Hippocampal formation (tissue), 2 donors: Measurements from ENCODE around the gene ZNF532.
"Not testable (repeated sequence)": the region's sequence is repeated elsewhere in the genome, so short reads cannot be mapped to it uniquely, and the experiment has no call there.

Experiments
- DNase-seq, 2 donors: peaks; one replicate each; lab custom pipeline; 2025; lab: John Stamatoyannopoulos, UW

ZNF532 gene

GRCh38 chr18:58847383-58848071 is 17.1 kb upstream of the ZNF532 start:
- peak in 1 of 2 donors; percentile 25 for DNase-seq

DNA sequence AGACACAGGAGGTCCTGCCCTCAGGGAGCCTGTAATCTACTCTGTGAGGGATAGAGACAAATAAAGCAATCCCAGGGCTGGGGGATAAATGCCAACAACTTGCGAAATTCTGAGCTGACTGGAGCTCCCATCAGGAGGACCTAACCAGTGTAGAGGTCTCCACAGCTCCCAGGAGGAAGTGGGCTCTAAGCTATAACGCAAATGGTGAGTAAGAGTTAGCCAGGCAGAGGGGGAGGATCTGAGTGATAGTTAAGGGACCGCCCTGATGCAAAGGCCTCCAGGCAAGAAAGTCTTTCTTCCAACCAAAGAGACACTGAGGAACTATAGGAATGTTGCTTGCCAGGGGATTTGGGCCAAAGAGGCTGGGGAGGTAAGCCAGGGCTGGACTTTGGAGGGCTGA is 16.0 kb upstream of the ZNF532 start:
- DNase-seq, result no peak

- no peak for DNase-seq
Observed at GRCh38 chr18:58850786-58851469, 13.7 kb upstream of the ZNF532 start.

GRCh38 chr18:58851856-58852255 is 12.8 kb upstream of the ZNF532 start:
- no peak for DNase-seq

DNA sequence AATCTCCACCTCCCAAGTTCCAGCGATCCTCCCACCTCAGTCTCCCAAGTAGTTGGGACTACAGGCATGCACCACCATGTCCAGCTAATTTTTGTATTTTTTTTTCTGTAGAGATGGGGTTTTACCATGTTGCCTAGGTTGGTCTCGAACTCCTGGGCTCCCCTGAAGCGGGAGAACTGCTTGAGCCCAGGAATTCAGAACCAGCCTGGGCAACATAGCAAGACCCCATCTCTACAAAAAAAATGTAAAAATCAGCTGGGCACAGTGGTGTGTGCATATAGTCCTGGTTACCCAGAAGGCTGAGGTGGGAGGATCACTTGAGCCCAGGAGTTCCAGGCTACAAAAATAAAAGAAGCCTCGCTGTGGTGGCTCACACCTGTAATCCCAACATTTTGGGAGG is 12.0 kb upstream of the ZNF532 start:
- DNase-seq, result no peak

DNA sequence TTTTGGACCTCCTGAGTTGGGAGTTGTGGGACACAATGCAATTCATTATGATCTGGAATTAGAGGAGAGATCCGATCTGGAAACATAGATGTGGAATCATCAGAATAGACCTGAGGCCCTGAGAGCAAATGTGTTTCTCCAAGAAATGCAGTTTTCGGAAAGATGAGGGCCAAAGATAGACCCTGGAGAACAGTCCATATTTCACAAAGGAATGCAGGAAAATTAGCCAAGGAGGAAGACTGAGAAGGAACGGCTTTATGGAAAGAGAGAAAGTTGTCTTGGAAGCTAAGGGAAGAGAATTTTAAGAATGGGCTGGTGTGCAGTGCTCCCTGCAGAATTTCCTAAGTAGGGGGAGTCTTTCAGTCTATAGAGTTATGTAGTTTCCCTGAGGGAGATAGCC is 11.1 kb upstream of the ZNF532 start:
- DNase-seq, result no peak

- DNase-seq, result not testable (repeated sequence)
Observed at GRCh38 chr18:58855521-58855920, 9.2 kb upstream of the ZNF532 start.

DNA sequence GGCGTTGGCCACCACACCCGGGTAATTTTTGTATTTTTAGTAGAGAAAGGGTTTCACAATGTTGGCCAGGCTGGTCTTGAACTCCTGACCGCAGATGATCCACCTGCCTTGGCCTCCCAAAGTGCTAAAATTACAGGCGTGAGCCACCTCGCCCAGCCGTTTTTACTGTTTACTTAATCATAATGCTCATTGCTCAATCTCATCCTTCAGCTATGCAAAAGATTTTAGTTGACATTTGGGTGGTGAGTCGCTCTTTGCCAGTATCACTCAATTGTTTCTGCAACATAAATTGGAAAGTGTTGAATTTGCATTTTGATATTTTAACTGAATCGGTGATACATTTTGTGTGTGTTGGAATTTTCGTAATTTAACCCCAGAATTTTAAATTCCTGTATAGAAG is 7.8 kb upstream of the ZNF532 start:
- no peak for DNase-seq

DNA sequence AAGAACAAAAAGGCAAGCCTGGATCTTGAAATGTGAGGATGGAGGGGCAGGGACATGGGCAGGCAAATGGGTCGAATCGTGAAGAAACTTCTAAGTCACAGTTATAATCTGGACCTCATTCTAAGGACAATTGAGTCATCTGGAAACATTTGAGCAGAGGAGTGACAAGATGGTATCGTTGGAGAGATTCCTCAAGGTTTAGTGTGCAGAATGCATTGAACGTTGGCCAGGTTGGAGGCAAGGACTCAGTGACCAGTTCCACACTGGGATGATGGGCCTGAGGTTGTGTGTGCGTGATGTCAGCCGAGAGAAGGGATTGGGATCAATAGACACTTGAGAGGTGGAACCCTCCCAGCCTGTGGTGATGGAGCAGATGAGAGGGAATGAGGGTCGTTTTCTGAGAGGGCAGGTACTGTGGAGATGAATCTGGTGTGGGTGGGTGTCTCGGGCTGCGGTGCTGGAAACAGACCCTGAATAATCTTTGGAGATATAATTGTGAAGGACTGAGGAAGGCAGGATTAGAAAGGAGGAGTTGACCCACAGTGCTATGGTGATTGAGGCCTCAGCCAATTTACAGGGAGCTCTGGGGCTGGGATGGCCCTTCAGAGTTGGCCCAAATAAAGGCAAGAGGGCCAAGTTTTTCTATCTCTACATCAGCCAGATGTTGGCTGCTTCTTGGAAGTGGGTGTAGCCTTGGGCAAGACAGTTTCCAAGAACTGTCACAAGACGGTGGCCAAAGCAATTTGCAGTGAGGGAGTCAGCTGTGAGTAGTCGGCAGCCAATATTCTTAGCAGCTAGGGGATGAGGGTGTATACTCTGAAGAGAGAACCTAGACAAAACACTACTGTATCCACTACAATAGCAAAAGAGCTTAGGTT is 5.8 kb upstream of the ZNF532 start:
- no peak for DNase-seq

DNA sequence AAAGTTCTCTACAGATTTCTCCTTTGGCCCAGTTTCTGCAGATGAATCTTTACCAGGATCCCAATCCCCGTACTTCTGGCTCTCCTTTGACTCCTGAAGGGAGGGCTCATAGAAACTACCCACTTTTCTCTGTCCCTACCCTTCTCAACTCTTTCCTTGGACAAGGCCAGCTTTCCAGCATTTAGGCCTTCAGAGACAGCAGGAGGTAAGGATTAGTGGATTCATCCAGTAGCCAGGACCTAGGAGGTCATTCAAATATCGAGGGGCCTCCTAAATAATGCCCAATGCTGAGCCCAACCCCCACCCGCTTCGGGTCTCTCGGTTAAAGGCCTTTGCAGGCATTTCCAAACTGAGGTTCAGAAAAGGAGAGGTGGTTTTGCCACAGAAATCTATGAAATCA is 4.8 kb upstream of the ZNF532 start:
- peak in 1 of 2 donors; percentile 10 for DNase-seq

DNA sequence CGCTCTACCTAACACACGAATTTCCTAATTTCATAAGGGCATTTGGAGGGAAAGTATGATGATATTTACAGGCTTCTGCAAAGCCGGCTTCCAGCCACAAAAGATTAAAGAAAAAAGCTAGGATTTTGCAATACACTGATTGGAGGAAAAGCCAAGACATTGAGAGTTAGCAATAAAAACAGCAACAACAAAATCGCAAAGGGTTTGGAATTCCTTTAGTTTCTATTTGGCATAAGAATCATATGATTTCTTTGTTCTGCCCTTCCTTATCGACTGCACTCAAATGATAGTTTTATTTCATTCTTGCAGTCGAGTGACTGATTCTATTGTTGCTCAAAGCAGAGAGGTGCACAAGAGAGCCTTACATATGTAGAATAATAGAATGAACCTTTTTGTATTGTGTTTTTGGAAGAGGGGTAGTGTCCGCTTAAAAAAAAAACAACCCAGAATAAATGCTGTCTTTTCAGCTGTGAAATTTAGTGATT is 3.9 kb upstream of the ZNF532 start:
- DNase-seq, result peak in 1 of 2 donors; percentile 52

DNA sequence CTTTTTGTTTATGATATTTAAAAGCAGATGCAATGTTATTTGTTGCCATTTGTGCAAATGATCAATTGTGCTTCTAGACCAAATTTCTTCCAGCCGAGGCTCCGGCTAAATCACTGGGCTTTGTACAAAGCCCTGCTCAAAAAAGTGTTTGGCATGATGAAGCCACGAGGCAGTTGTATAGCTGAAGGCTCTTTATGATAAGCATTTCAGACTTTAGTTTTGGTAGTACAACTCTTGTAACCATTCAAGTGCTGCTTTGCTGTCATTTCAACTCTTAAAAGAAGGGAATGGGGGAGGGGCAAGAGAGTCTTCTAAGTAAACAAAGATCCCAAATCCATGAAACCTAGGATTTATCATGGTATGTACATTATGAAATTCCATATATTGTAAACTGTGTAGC is 3.3 kb upstream of the ZNF532 start:
- DNase-seq, result peak in 1 of 2 donors; percentile 52

GRCh38 chr18:58861861-58862301 is 2.8 kb upstream of the ZNF532 start:
- peak in 1 of 2 donors; percentile 55 for DNase-seq

DNA sequence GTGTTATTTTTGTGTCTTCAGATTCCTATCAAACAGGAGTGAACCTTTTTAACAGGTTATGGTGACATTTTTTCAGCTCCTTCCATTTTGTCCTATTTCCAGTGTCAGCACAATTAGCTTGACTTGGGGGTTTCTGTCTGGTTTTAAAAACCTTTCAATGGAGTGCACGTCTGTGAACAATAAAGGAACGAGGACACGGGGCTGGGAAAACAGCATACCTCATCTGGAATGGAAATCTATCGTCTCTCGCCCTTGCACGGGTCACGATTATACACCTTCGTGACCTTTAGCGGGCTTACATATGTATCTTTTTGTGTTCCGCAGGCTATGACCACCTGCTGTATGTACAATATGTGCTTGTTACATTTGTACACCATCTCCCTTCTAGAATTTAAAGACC is 2.3 kb upstream of the ZNF532 start:
- peak in 1 of 2 donors; percentile 55 for DNase-seq

DNA sequence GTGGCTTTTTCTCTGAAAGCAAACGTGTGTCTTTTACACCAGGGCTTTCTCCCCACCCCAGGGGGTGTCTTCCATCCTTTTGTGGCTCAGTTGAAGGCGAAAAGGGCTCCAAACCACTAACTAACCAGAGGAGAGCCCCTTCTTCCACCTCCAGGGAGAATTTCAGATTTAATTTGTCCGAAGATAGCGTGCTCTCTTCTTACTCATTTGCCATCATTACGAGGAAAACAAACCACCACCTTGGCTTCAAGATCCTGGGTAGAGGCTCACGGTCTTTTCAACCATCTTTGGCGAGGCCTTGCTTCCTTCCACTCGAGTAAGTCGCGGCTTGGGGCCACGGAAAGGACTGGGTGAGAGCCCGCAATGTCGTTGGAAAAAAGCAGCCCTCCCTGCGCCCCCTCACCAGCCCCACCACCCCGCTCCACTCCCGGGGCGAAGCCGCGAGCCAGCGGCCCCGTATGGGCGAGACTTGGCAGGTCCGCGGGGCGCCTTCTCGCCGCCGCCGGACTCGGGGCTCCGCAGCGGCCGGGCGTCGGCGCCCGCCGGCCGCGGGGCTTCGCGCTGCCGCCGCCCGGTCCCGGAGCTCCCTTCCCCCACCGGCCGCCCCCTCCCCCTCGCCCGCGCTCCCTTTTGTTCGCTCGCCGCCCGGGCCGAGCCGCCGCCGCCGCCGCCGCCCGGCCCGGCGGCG is 1.7 kb upstream of the ZNF532 start:
- DNase-seq, result peak; percentile 44 to 60

DNA sequence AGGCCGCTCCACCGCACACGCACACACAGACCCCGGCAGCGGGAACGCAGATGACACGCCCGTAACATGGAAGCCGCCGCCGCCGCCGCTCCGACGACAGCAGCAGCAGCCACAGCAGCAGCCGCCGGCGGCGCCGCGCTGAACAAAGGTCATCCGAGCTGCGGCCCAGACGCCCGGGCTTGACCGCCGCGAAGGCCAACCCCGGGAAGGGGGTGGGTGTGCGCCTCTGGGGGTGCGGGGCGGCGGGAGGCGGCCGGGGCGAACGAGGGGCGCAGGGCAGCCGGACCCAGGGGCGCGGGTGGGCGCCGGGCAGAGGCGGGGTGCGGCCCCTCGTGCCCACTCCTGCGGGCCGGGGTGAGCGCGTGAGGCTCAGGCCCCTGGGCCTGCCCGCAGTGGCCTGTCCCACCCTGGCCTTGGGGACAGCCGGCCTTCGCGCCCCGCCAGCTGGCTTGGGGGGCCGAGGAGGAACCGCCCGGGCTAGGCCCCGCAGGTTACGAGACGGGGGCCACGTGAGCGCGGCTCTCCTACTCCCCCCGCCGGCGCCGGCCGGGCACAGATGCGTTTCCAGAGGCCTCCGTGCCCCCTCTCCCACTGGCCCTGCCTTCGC is 1.0 kb upstream of the ZNF532 start:
- DNase-seq, result peak in 1 of 2 donors; percentile 63

- no peak for DNase-seq
Observed at GRCh38 chr18:58865033-58865590, 435 bp downstream of the ZNF532 start.

GRCh38 chr18:58865701-58866065 is 1.0 kb downstream of the ZNF532 start:
- DNase-seq, result peak in 1 of 2 donors; percentile 56

DNA sequence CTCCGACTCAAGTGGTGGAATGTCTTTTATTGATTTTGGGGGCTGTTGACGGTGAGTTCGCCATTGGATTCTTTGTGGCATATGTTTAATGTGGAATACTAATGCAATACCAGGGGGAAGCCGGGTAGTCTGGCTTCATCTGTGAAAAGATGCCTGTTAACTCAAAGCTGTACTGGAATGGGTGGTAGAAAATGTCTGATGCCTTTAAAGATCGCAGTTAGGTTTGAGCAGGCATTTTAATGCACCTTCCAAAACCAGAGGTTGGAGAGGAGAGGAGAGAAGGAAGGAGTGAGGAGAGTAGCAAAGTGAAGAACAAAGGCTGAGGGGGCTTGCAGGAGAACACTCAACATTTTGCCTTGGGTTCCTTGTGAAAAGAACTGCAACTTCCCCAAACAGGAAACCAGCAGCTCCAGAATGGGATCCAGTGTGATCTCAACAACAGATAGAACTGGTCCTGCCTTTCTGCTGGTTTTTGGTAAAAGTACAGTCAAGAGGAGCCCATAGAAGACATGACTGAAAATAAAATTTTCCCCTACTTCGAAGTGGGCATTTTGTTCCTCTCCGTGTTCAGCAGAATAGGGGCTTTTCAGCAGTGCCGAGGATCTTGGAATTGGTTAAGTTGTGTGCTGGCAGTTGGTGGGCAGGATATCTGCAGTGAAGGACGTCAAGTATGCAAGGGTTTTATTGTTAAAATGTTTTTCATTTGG is 1.5 kb downstream of the ZNF532 start:
- DNase-seq, result peak in 1 of 2 donors; percentile 41

GRCh38 chr18:58866773-58867150 is 2.1 kb downstream of the ZNF532 start:
- DNase-seq, result no peak
